CD4-positive, alpha-beta T cell (primary cell): ENCODE measurements around the gene CTXND1. TPM values are rescaled to one million over a fixed set of nuclear protein-coding genes. Genes with fewer than 3 reads are reported as not detected.

Source experiments
- ATAC-seq: fragments of 200-7000 bp; cut with Tn5 transposase; one replicate; pipeline ENCODE4 v1.10.0; 2022; ENCODE audit warnings: mild to moderate bottlenecking; ENCODE audit not compliant: poor library complexity
- CTCF ChIA-PET: fragments of 350-600 bp; sonication (Branson Sonifier 250); formaldehyde crosslinking; loops from one replicate; lab custom pipeline; 2021; ENCODE audit warnings: antibody characterized with exemption, inconsistent platforms; lab: Charles Lee
- POLR2A ChIA-PET: fragments of 350-600 bp; sonication (Branson Sonifier 250); formaldehyde crosslinking; loops from one replicate; lab custom pipeline; 2021; ENCODE audit warnings: antibody characterized with exemption, inconsistent platforms; lab: Charles Lee
- DNase-seq, 14 experiments: peaks; one replicate each; pipeline ENCODE4 v3.0.0-alpha.2; 2013 to 2020; ENCODE audit warnings: mixed read lengths in 2 of 14
- H3K27ac ChIP-seq, 2 donors: one replicate each; pipeline versions ENCODE4 v1.5.1 to v1.7.0; 2013; ENCODE audit warnings: low read length in 2 of 2, low read depth in 1 of 2, mild to moderate bottlenecking in 1 of 2
- H3K27me3 ChIP-seq, 2 experiments: 1 replicate in 1 of 2; 2 replicates in 1 of 2; pipeline versions ENCODE4 v1.6.1 to v1.7.0; 2013; ENCODE audit warnings: low read length in 2 of 2, control low read depth in 1 of 2, mild to moderate bottlenecking in 1 of 2, moderate library complexity in 1 of 2; ENCODE audit not compliant: insufficient read depth in 2 of 2, control insufficient read depth in 1 of 2
- H3K36me3 ChIP-seq: one replicate; pipeline ENCODE4 v1.6.1; 2013; ENCODE audit warnings: low read length, control low read depth; ENCODE audit not compliant: insufficient read depth
- H3K4me1 ChIP-seq: one replicate; pipeline ENCODE4 v1.6.1; 2013; ENCODE audit warnings: low read length, control low read depth; ENCODE audit not compliant: insufficient read depth
- H3K4me3 ChIP-seq: one replicate; pipeline ENCODE4 v1.5.1; 2013; ENCODE audit warnings: mild to moderate bottlenecking, low read length, moderate library complexity
- H3K9me3 ChIP-seq, 2 experiments: 1 replicate in 1 of 2; 2 replicates in 1 of 2; pipeline versions ENCODE4 v1.6.1 to v1.7.0; 2013; ENCODE audit warnings: low read length in 2 of 2, mild to moderate bottlenecking in 2 of 2, control low read depth in 1 of 2, moderate library complexity in 1 of 2; ENCODE audit not compliant: control insufficient read depth in 1 of 2, insufficient read depth in 1 of 2
- H3K27ac Mint-ChIP-seq: one replicate; pipeline ENCODE4 v1.8.0; 2020; ENCODE audit warnings: mixed read lengths
- H3K27me3 Mint-ChIP-seq: one replicate; pipeline ENCODE4 v1.8.0; 2021; ENCODE audit warnings: mixed read lengths
- H3K36me3 Mint-ChIP-seq: one replicate; pipeline ENCODE4 v1.8.0; 2021; ENCODE audit warnings: low read depth, mixed read lengths
- H3K4me1 Mint-ChIP-seq: one replicate; pipeline ENCODE4 v1.8.0; 2021; ENCODE audit warnings: low read depth, mixed read lengths
- H3K4me3 Mint-ChIP-seq: one replicate; pipeline ENCODE4 v1.8.0; 2020; ENCODE audit warnings: mild to moderate bottlenecking, mixed read lengths
- H3K9me3 Mint-ChIP-seq: one replicate; pipeline ENCODE4 v1.8.0; 2020; ENCODE audit warnings: mixed read lengths
- intact Hi-C, 2 experiments: fragments of 100-400 bp; cut with DNase I in 1 of 2; cut with micrococcal nuclease in 1 of 2; formaldehyde crosslinking; loops; one replicate each; pipeline versions ENCODE4 v1.15.1 to v1.9.0; 2023 to 2025; cut with DNase I, micrococcal nuclease
- total RNA-seq, 174 experiments: library from RNA in 2 of 174; stranded (reverse) in 2 of 174; gene quantifications; one replicate each; pipeline ENCODE4 v1.2.3 and lab custom pipeline; 2021 to 2026
- TF ChIP-seq, protein P1 (sequence below): fragments of 200-600 bp; IDR thresholded peaks from one replicate; pipeline ENCODE4 v1.8.0; 2022; ENCODE audit warnings: antibody characterized with exemption, mild to moderate bottlenecking

Gene CTXND1
- total RNA-seq, 2 experiments from 2014 or later = not detected

DNA sequence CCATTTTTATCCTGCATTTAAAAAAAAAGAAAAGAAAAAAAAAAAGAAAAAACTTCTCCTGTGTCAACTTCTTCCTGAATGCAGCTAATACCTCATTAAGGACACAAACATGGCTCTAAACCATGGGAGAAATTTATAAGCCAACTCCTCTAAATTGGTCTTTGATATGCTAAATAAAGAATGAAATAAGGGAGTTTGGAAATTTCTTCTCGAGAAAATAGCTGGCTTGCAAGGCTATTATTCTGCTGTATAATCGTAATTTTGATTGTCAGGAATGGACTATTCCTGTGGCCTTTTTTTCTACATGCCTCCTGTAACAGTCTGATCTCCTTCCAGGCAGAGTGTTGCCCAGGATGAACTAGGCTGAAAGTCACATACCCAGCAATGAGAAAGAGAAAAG is 20.6 kb downstream of the CTXND1 start:
- Histone ChIP-seq H3K9me3 (no peaks in the 10 kb centered on the region), H3K4me3 (no peak overlapping the region), H3K4me1 (no peaks in the 10 kb centered on the region), H3K36me3 (no peaks in the 10 kb centered on the region), H3K27me3 (peaks cover 9 to 12% of the 10 kb centered on the region in 2 experiments), H3K27ac (no peak overlapping the region)
- H3K27me3 Mint-ChIP-seq = peaks cover 70% of the 10 kb centered on the region
- H3K27ac Mint-ChIP-seq = no peak overlapping the region
- no peaks in the 10 kb centered on the region for H3K36me3 Mint-ChIP-seq
- H3K4me3 Mint-ChIP-seq = no peak overlapping the region
- H3K9me3 Mint-ChIP-seq = no peaks in the 10 kb centered on the region
- ChIA-PET CTCF (interaction anchor here (0.6 kb wide), 1 partner anchor 130 kb away, joined by 5 read pairs; no protein-coding TSS in a partner anchor), POLR2A (no interaction called here)
- TF ChIP-seq, protein P1, sequence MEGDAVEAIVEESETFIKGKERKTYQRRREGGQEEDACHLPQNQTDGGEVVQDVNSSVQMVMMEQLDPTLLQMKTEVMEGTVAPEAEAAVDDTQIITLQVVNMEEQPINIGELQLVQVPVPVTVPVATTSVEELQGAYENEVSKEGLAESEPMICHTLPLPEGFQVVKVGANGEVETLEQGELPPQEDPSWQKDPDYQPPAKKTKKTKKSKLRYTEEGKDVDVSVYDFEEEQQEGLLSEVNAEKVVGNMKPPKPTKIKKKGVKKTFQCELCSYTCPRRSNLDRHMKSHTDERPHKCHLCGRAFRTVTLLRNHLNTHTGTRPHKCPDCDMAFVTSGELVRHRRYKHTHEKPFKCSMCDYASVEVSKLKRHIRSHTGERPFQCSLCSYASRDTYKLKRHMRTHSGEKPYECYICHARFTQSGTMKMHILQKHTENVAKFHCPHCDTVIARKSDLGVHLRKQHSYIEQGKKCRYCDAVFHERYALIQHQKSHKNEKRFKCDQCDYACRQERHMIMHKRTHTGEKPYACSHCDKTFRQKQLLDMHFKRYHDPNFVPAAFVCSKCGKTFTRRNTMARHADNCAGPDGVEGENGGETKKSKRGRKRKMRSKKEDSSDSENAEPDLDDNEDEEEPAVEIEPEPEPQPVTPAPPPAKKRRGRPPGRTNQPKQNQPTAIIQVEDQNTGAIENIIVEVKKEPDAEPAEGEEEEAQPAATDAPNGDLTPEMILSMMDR = no peak
- ATAC-seq (no peak), DNase-seq (no peak)
- no peaks in the 10 kb centered on the region for H3K4me1 Mint-ChIP-seq
- intact Hi-C loops = no loop called here

DNA sequence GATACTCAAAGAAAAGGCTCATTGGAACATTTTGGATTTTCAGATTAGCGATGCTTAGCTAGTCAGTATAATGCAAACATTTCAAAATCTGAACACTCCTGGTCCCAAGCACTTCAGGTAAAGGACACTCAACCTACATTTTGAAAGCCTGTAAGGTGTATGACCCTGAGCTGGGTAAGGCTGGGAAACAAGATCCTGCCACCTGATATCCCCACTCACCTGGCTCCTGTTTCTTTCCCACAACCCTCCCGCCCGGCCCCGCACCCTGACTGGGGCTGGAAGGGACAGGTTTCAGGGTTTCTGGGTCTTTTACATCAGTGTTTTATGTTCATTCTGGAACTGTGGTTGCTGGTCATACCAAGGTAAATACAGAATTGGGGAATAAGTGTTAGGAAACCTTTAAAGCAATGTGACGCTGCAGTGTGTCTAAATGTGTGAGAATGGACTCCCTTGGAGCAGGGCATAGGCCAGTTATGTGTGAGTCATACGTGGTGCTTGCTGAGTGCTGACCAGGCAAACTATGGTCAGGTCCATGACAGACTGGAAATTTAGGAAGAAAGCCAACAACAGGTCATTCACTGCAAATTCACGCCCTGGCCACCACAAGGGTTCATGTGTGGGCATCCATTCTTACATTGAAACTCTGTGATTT is 22.9 kb downstream of the CTXND1 start:
- H3K36me3 Mint-ChIP-seq = no peaks in the 10 kb centered on the region
- no peaks in the 10 kb centered on the region for H3K4me1 ChIP-seq
- no peaks in the 10 kb centered on the region for H3K36me3 ChIP-seq
- no peak overlapping the region for H3K27ac Mint-ChIP-seq
- no peaks in the 10 kb centered on the region for H3K9me3 ChIP-seq
- no peak overlapping the region for H3K4me3 Mint-ChIP-seq
- H3K4me1 Mint-ChIP-seq = no peaks in the 10 kb centered on the region
- intact Hi-C loops = no loop called here
- no peak overlapping the region for H3K4me3 ChIP-seq
- no peak overlapping the region for H3K27ac ChIP-seq
- peaks cover 9 to 13% of the 10 kb centered on the region in 2 experiments for H3K27me3 ChIP-seq
- ChIA-PET CTCF (interaction anchor here (0.6 kb wide), 1 partner anchor 848 kb away, joined by 3 read pairs; no protein-coding TSS in a partner anchor), POLR2A (no interaction called here)
- no peak for DNase-seq
- H3K27me3 Mint-ChIP-seq = peaks cover 68% of the 10 kb centered on the region
- no peaks in the 10 kb centered on the region for H3K9me3 Mint-ChIP-seq
- ATAC-seq = no peak
- TF ChIP-seq, protein P1 = no peak

DNA sequence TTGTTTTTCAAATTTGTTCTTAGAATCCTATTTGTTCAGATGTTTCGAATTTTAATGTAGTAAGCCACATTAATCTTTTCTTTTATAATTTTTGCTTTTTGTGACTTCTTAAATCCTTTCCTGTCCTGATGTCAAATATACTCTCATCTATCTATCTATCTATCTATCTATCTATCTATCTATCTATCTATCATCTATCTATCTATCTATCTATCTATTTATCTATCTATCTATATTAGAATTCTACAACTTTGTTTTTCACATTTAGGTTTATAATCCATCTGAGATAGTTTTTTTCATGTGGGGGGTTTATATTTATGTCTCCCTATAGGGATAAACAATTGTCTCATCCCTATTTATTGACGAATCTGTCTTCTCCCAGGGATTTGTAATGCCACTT is 32.1 kb downstream of the CTXND1 start:
- Histone ChIP-seq H3K9me3 (no peaks in the 10 kb centered on the region), H3K36me3 (no peaks in the 10 kb centered on the region), H3K4me3 (no peak overlapping the region), H3K27ac (no peak overlapping the region), H3K4me1 (no peaks in the 10 kb centered on the region), H3K27me3 (peaks cover 0 to 3% of the 10 kb centered on the region in 2 experiments)
- Mint-ChIP-seq H3K27ac (no peak overlapping the region), H3K27me3 (peaks cover 14% of the 10 kb centered on the region), H3K4me3 (no peak overlapping the region), H3K36me3 (no peaks in the 10 kb centered on the region), H3K9me3 (no peaks in the 10 kb centered on the region), H3K4me1 (no peaks in the 10 kb centered on the region)
- DNase-seq = no peak
- ChIA-PET CTCF (no interaction called here), POLR2A (no interaction called here)
- no peak for ATAC-seq
- intact Hi-C loops = no loop called here
- TF ChIP-seq, protein P1 = no peak
